22Rv1 (cell line): ENCODE results near the gene GSTCD.

ENCODE experiments used
- ZFX ChIP-seq: fragments of 450-650 bp; IDR thresholded peaks from 2 replicates; pipeline ENCODE4 v1.6.1; 2017; ENCODE audit warnings: antibody characterized with exemption, borderline replicate concordance
- TF ChIP-seq, protein P1 (sequence below): fragments of 450-650 bp; IDR thresholded peaks from 2 replicates; pipeline ENCODE4 v1.5.1; 2017; ENCODE audit warnings: mild to moderate bottlenecking

DNA sequence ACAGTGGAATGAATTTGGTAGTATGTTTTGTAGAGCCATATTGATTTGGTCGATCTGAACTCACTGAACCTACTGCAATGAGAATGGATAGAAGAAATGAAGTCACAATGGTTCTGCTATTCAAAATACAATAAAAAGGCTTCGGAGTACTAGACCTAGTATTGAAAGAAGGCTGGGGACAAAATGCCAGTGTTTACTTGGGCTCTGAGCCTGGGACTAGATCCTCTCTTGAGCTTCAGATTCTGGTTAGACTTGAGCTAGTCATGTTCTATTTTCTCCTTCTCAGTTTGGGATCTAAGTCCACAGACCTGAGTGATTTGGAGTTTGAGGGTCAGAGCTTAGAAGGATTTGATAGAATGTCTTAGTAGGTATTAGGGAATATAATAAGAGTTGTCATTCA is 10.0 kb upstream of the GSTCD start:
- TF ChIP-seq, protein P1, sequence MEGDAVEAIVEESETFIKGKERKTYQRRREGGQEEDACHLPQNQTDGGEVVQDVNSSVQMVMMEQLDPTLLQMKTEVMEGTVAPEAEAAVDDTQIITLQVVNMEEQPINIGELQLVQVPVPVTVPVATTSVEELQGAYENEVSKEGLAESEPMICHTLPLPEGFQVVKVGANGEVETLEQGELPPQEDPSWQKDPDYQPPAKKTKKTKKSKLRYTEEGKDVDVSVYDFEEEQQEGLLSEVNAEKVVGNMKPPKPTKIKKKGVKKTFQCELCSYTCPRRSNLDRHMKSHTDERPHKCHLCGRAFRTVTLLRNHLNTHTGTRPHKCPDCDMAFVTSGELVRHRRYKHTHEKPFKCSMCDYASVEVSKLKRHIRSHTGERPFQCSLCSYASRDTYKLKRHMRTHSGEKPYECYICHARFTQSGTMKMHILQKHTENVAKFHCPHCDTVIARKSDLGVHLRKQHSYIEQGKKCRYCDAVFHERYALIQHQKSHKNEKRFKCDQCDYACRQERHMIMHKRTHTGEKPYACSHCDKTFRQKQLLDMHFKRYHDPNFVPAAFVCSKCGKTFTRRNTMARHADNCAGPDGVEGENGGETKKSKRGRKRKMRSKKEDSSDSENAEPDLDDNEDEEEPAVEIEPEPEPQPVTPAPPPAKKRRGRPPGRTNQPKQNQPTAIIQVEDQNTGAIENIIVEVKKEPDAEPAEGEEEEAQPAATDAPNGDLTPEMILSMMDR, result no peak
- no peak for TF ChIP-seq ZFX
